Measurements from ENCODE around the gene HFM1.
"Not testable (repeated sequence)": the region's sequence is repeated elsewhere in the genome, so short reads cannot be mapped to it uniquely, and the experiment has no call there.

HFM1 gene

GRCh38 chr1:91349524-91349923 is 55.1 kb downstream of the HFM1 start:
- no peak for DNase-seq (ENCODE audit: low read depth in 3 of 3, low spot score in 1 of 3)

- no peak for DNase-seq (ENCODE audit: low read depth in 3 of 3, low spot score in 1 of 3)
Measured at GRCh38 chr1:91346824-91347223, 57.8 kb downstream of the HFM1 start.

- no peak for DNase-seq (ENCODE audit: low read depth in 3 of 3, low spot score in 1 of 3)
Measured at GRCh38 chr1:91345395-91346005, 59.1 kb downstream of the HFM1 start.

GRCh38 chr1:91338501-91338900 is 66.1 kb downstream of the HFM1 start:
- no peak for DNase-seq (ENCODE audit: low read depth in 3 of 3, low spot score in 1 of 3)

- DNase-seq (ENCODE audit: low read depth in 3 of 3, low spot score in 1 of 3): no peak
Measured at GRCh38 chr1:91335603-91336002, 69.0 kb downstream of the HFM1 start.

GRCh38 chr1:91334856-91335255 is 69.8 kb downstream of the HFM1 start:
- no peak for DNase-seq (ENCODE audit: low read depth in 3 of 3, low spot score in 1 of 3)

GRCh38 chr1:91325456-91325855 is 79.2 kb downstream of the HFM1 start:
- DNase-seq (ENCODE audit: low read depth in 3 of 3, low spot score in 1 of 3): no peak

- no peak for DNase-seq (ENCODE audit: low read depth in 3 of 3, low spot score in 1 of 3)
Measured at GRCh38 chr1:91314643-91315042, 90.0 kb downstream of the HFM1 start.

- no peak for DNase-seq (ENCODE audit: low read depth in 3 of 3, low spot score in 1 of 3)
Measured at GRCh38 chr1:91311672-91312071, 93.0 kb downstream of the HFM1 start.

- DNase-seq (ENCODE audit: low read depth in 3 of 3, low spot score in 1 of 3): no peak
Measured at GRCh38 chr1:91308544-91308943, 96.1 kb downstream of the HFM1 start.

GRCh38 chr1:91307784-91308409 is 96.7 kb downstream of the HFM1 start:
- no peak for DNase-seq (ENCODE audit: low read depth in 3 of 3, low spot score in 1 of 3)

GRCh38 chr1:91303165-91303564 is 101.5 kb downstream of the HFM1 start:
- DNase-seq (ENCODE audit: low read depth in 3 of 3, low spot score in 1 of 3): no peak

- DNase-seq (ENCODE audit: low read depth in 3 of 3, low spot score in 1 of 3): not testable (repeated sequence)
Measured at GRCh38 chr1:91288843-91289553, 115.6 kb downstream of the HFM1 start.

GRCh38 chr1:91286962-91287317 is 117.7 kb downstream of the HFM1 start:
- not testable (repeated sequence) for DNase-seq (ENCODE audit: low read depth in 3 of 3, low spot score in 1 of 3)

- not testable (repeated sequence) for DNase-seq (ENCODE audit: low read depth in 3 of 3, low spot score in 1 of 3)
Measured at GRCh38 chr1:91286259-91286961, 118.2 kb downstream of the HFM1 start.

GRCh38 chr1:91283421-91283726 is 121.3 kb downstream of the HFM1 start:
- DNase-seq (ENCODE audit: low read depth in 3 of 3, low spot score in 1 of 3): no peak

GRCh38 chr1:91282695-91283420 is 121.8 kb downstream of the HFM1 start:
- peak in 1 of 3 donors; percentile 2 for DNase-seq (ENCODE audit: low read depth in 3 of 3, low spot score in 1 of 3)

GRCh38 chr1:91281782-91282181 is 122.9 kb downstream of the HFM1 start:
- DNase-seq (ENCODE audit: low read depth in 3 of 3, low spot score in 1 of 3): no peak

- no peak for DNase-seq (ENCODE audit: low read depth in 3 of 3, low spot score in 1 of 3)
Measured at GRCh38 chr1:91278754-91279153, 125.9 kb downstream of the HFM1 start.

- no peak for DNase-seq (ENCODE audit: low read depth in 3 of 3, low spot score in 1 of 3)
Measured at GRCh38 chr1:91273875-91274274, 130.8 kb downstream of the HFM1 start.

- no peak for DNase-seq (ENCODE audit: low read depth in 3 of 3, low spot score in 1 of 3)
Measured at GRCh38 chr1:91261655-91262054, 143.0 kb downstream of the HFM1 start.

Data from stimulated activated CD4-positive, alpha-beta T cell treated with anti-CD3 and anti-CD28 coated beads, TNF-alpha, amount 100 ng/mL, for 1 hour (primary cell).